Measurements from ENCODE around the gene TNPO1.

DNA sequence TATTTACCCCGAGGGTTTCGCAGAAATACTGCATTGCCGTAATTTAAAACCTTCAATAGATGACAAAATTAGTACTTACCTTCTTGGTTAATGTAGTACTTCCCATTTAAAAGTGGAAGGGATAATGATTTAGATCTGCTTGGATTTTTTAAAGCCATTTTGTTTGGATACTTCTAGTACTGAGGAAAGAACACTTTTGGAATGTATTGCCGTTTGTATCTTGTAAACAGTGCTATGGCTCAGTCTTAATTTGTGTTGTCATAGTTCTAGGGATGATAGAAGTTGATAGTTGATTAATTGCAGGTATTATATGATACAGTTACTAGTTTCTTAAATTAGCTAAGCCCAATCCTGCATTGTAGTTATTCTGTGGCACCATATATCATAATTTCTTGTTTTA, 33.1 kb downstream of the TNPO1 start:
- TF ChIP-seq, protein P1, sequence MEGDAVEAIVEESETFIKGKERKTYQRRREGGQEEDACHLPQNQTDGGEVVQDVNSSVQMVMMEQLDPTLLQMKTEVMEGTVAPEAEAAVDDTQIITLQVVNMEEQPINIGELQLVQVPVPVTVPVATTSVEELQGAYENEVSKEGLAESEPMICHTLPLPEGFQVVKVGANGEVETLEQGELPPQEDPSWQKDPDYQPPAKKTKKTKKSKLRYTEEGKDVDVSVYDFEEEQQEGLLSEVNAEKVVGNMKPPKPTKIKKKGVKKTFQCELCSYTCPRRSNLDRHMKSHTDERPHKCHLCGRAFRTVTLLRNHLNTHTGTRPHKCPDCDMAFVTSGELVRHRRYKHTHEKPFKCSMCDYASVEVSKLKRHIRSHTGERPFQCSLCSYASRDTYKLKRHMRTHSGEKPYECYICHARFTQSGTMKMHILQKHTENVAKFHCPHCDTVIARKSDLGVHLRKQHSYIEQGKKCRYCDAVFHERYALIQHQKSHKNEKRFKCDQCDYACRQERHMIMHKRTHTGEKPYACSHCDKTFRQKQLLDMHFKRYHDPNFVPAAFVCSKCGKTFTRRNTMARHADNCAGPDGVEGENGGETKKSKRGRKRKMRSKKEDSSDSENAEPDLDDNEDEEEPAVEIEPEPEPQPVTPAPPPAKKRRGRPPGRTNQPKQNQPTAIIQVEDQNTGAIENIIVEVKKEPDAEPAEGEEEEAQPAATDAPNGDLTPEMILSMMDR (IDR thresholded peaks at IDR 0.05): no peak
- TF ChIP-seq EZH2 (IDR thresholded peaks at IDR 0.05): no peak
